Measurements from ENCODE around the gene SMIM35.

SMIM35 gene

GRCh38 chr11:117970400-117971024 lies 116.3 kb downstream of the SMIM35 start:
- H3K36me3 ChIP-seq (ENCODE audit: control insufficient read depth in 1 of 2, insufficient read depth in 2 of 2, low read length in 2 of 2), result no peaks in the 10 kb centered on the region
- H3K9me3 ChIP-seq (ENCODE audit: control insufficient read depth in 1 of 2, low read length in 2 of 2), result no peaks in the 10 kb centered on the region
- no peak overlapping the region for H3K27ac ChIP-seq (ENCODE audit: low read length)
- peaks cover 0 to 4% of the 10 kb centered on the region in 2 donors for H3K4me1 ChIP-seq (ENCODE audit: control insufficient read depth in 1 of 2, insufficient read depth in 2 of 2, low read length in 2 of 2)
- H3K27me3 ChIP-seq (ENCODE audit: low read depth, low read length), result no peaks in the 10 kb centered on the region
- H3K4me3 ChIP-seq (ENCODE audit: low read depth in 1 of 2, low read length in 2 of 2), result no peak overlapping the region

- no peak overlapping the region for H3K4me3 ChIP-seq (ENCODE audit: low read depth in 1 of 2, low read length in 2 of 2)
- no peaks in the 10 kb centered on the region for H3K9me3 ChIP-seq (ENCODE audit: control insufficient read depth in 1 of 2, low read length in 2 of 2)
- no peaks in the 10 kb centered on the region for H3K27me3 ChIP-seq (ENCODE audit: low read depth, low read length)
- no peaks in the 10 kb centered on the region for H3K36me3 ChIP-seq (ENCODE audit: control insufficient read depth in 1 of 2, insufficient read depth in 2 of 2, low read length in 2 of 2)
- H3K27ac ChIP-seq (ENCODE audit: low read length), result no peak overlapping the region
- H3K4me1 ChIP-seq (ENCODE audit: control insufficient read depth in 1 of 2, insufficient read depth in 2 of 2, low read length in 2 of 2), result peaks cover 0 to 4% of the 10 kb centered on the region in 2 donors
Observed at GRCh38 chr11:117969160-117969991, 117.4 kb downstream of the SMIM35 start.

- H3K4me3 ChIP-seq (ENCODE audit: low read depth in 1 of 2, low read length in 2 of 2), result no peak overlapping the region
- H3K9me3 ChIP-seq (ENCODE audit: control insufficient read depth in 1 of 2, low read length in 2 of 2), result no peaks in the 10 kb centered on the region
Observed at GRCh38 chr11:117966908-117967307, 119.9 kb downstream of the SMIM35 start.

GRCh38 chr11:117962826-117963225 lies 123.9 kb downstream of the SMIM35 start:
- no peak overlapping the region for H3K4me3 ChIP-seq (ENCODE audit: low read depth in 1 of 2, low read length in 2 of 2)
- no peaks in the 10 kb centered on the region for H3K27me3 ChIP-seq (ENCODE audit: low read depth, low read length)
- H3K9me3 ChIP-seq (ENCODE audit: control insufficient read depth in 1 of 2, low read length in 2 of 2), result no peaks in the 10 kb centered on the region
- no peaks in the 10 kb centered on the region for H3K36me3 ChIP-seq (ENCODE audit: control insufficient read depth in 1 of 2, insufficient read depth in 2 of 2, low read length in 2 of 2)
- H3K4me1 ChIP-seq (ENCODE audit: control insufficient read depth in 1 of 2, insufficient read depth in 2 of 2, low read length in 2 of 2), result no peaks in the 10 kb centered on the region
- no peak overlapping the region for H3K27ac ChIP-seq (ENCODE audit: low read length)

More at GRCh38 chr11:117966908-117967307, 119.9 kb downstream of the SMIM35 start:
- H3K4me1 ChIP-seq (ENCODE audit: control insufficient read depth in 1 of 2, insufficient read depth in 2 of 2, low read length in 2 of 2), result no peaks in the 10 kb centered on the region
- H3K27me3 ChIP-seq (ENCODE audit: low read depth, low read length), result no peaks in the 10 kb centered on the region
- no peaks in the 10 kb centered on the region for H3K36me3 ChIP-seq (ENCODE audit: control insufficient read depth in 1 of 2, insufficient read depth in 2 of 2, low read length in 2 of 2)
- H3K27ac ChIP-seq (ENCODE audit: low read length), result no peak overlapping the region

- no peak overlapping the region for H3K4me3 ChIP-seq (ENCODE audit: low read depth in 1 of 2, low read length in 2 of 2)
- no peaks in the 10 kb centered on the region for H3K36me3 ChIP-seq (ENCODE audit: control insufficient read depth in 1 of 2, insufficient read depth in 2 of 2, low read length in 2 of 2)
Observed at GRCh38 chr11:117961896-117962295, 124.9 kb downstream of the SMIM35 start.

GRCh38 chr11:117960406-117960805 lies 126.4 kb downstream of the SMIM35 start:
- Histone ChIP-seq H3K9me3 (ENCODE audit: control insufficient read depth in 1 of 2, low read length in 2 of 2) (no peaks in the 10 kb centered on the region), H3K36me3 (ENCODE audit: control insufficient read depth in 1 of 2, insufficient read depth in 2 of 2, low read length in 2 of 2) (no peaks in the 10 kb centered on the region), H3K27ac (ENCODE audit: low read length) (peak overlapping the region; percentile 46), H3K27me3 (ENCODE audit: low read depth, low read length) (no peaks in the 10 kb centered on the region), H3K4me3 (ENCODE audit: low read depth in 1 of 2, low read length in 2 of 2) (no peak overlapping the region), H3K4me1 (ENCODE audit: control insufficient read depth in 1 of 2, insufficient read depth in 2 of 2, low read length in 2 of 2) (no peaks in the 10 kb centered on the region)

More at GRCh38 chr11:117961896-117962295, 124.9 kb downstream of the SMIM35 start:
- Histone ChIP-seq H3K27me3 (ENCODE audit: low read depth, low read length) (no peaks in the 10 kb centered on the region), H3K9me3 (ENCODE audit: control insufficient read depth in 1 of 2, low read length in 2 of 2) (no peaks in the 10 kb centered on the region), H3K27ac (ENCODE audit: low read length) (no peak overlapping the region), H3K4me1 (ENCODE audit: control insufficient read depth in 1 of 2, insufficient read depth in 2 of 2, low read length in 2 of 2) (no peaks in the 10 kb centered on the region)

GRCh38 chr11:117959438-117960149 lies 127.2 kb downstream of the SMIM35 start:
- H3K27me3 ChIP-seq (ENCODE audit: low read depth, low read length), result no peaks in the 10 kb centered on the region
- no peaks in the 10 kb centered on the region for H3K9me3 ChIP-seq (ENCODE audit: control insufficient read depth in 1 of 2, low read length in 2 of 2)
- H3K4me1 ChIP-seq (ENCODE audit: control insufficient read depth in 1 of 2, insufficient read depth in 2 of 2, low read length in 2 of 2), result no peaks in the 10 kb centered on the region
- no peaks in the 10 kb centered on the region for H3K36me3 ChIP-seq (ENCODE audit: control insufficient read depth in 1 of 2, insufficient read depth in 2 of 2, low read length in 2 of 2)
- H3K27ac ChIP-seq (ENCODE audit: low read length), result peak overlapping the region; percentile 53
- no peak overlapping the region for H3K4me3 ChIP-seq (ENCODE audit: low read depth in 1 of 2, low read length in 2 of 2)

- Histone ChIP-seq H3K4me3 (ENCODE audit: low read depth in 1 of 2, low read length in 2 of 2) (no peak overlapping the region), H3K4me1 (ENCODE audit: control insufficient read depth in 1 of 2, insufficient read depth in 2 of 2, low read length in 2 of 2) (no peaks in the 10 kb centered on the region), H3K36me3 (ENCODE audit: control insufficient read depth in 1 of 2, insufficient read depth in 2 of 2, low read length in 2 of 2) (no peaks in the 10 kb centered on the region), H3K27me3 (ENCODE audit: low read depth, low read length) (no peaks in the 10 kb centered on the region), H3K27ac (ENCODE audit: low read length) (no peak overlapping the region), H3K9me3 (ENCODE audit: control insufficient read depth in 1 of 2, low read length in 2 of 2) (no peaks in the 10 kb centered on the region)
Observed at GRCh38 chr11:117958949-117959348, 127.8 kb downstream of the SMIM35 start.
